ENCODE measurements around the gene USP21.

DNA sequence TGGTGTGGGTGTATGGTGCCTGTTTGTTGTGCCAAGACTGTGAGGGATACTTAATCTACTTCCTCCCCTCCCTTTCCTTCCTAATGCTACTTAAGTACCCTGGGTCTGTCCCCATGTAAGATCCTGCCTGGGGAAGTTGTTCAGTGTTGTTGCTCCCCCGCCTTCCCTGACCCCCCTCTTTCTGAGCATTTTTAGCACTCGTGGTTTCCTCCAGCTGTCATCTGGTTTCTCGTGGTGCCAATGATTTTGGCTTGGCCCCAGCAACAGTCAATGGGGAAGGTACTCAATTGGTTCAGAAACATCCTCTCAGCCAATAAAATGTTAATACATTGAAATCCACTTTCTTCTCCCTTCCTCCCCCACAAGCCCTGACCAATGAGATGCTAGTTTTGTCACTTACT, 26.0 kb downstream of the USP21 start:
- TF ChIP-seq ZFX (IDR thresholded peaks at IDR 0.05): no peak
- TF ChIP-seq, protein P1, sequence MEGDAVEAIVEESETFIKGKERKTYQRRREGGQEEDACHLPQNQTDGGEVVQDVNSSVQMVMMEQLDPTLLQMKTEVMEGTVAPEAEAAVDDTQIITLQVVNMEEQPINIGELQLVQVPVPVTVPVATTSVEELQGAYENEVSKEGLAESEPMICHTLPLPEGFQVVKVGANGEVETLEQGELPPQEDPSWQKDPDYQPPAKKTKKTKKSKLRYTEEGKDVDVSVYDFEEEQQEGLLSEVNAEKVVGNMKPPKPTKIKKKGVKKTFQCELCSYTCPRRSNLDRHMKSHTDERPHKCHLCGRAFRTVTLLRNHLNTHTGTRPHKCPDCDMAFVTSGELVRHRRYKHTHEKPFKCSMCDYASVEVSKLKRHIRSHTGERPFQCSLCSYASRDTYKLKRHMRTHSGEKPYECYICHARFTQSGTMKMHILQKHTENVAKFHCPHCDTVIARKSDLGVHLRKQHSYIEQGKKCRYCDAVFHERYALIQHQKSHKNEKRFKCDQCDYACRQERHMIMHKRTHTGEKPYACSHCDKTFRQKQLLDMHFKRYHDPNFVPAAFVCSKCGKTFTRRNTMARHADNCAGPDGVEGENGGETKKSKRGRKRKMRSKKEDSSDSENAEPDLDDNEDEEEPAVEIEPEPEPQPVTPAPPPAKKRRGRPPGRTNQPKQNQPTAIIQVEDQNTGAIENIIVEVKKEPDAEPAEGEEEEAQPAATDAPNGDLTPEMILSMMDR (conservative IDR thresholded peaks at IDR 0.05): no peak

Measured in C4-2B (cell line).